DOHH2 (cell line): Measurements from ENCODE around the gene PCNX3.

Source experiments
- H3F3A ChIP-seq: fragments of 200-600 bp; sonication (generic), shearing (Covaris generic); 2 replicates; pipeline ENCODE4 v1.6.0; 2016; ENCODE audit warnings: antibody characterized with exemption, mild to moderate bottlenecking; ENCODE audit not compliant: control insufficient read depth, insufficient read depth
- H3K27ac ChIP-seq: fragments of 200-600 bp; sonication (generic); 2 replicates; pipeline ENCODE4 v1.5.1; 2014; ENCODE audit warnings: low read depth, mild to moderate bottlenecking, low read length, moderate library complexity
- H3K27me3 ChIP-seq: fragments of 200-600 bp; sonication (generic); 2 replicates; pipeline ENCODE4 v1.6.1; 2014; ENCODE audit warnings: mild to moderate bottlenecking, low read length, mixed read lengths; ENCODE audit not compliant: control insufficient read depth
- H3K36me3 ChIP-seq: fragments of 200-600 bp; sonication (generic); 2 replicates; pipeline ENCODE4 v1.6.1; 2014; ENCODE audit warnings: mild to moderate bottlenecking, low read length, moderate library complexity, mixed read lengths; ENCODE audit not compliant: control insufficient read depth
- H3K4me1 ChIP-seq: fragments of 200-600 bp; sonication (generic); 2 replicates; pipeline ENCODE4 v1.6.1; 2014; ENCODE audit warnings: mild to moderate bottlenecking, low read length, mixed read lengths; ENCODE audit not compliant: control insufficient read depth
- H3K4me2 ChIP-seq: fragments of 200-600 bp; sonication (generic); 2 replicates; pipeline ENCODE4 v1.6.0; 2014; ENCODE audit warnings: mild to moderate bottlenecking, low read length, moderate library complexity
- H3K4me3 ChIP-seq: fragments of 200-600 bp; sonication (generic); 2 replicates; pipeline ENCODE4 v1.5.1; 2014; ENCODE audit warnings: mild to moderate bottlenecking, low read length, mixed read lengths
- H3K79me2 ChIP-seq: fragments of 200-600 bp; sonication (generic); 2 replicates; pipeline ENCODE4 v1.6.1; 2014; ENCODE audit warnings: mild to moderate bottlenecking, low read length, mixed read lengths; ENCODE audit not compliant: control insufficient read depth
- H3K9me2 ChIP-seq: fragments of 200-600 bp; sonication (generic); replicated peaks from 2 replicates; pipeline ENCODE4 v1.6.1; 2014; ENCODE audit warnings: mild to moderate bottlenecking, low read length, mixed read lengths; ENCODE audit not compliant: control insufficient read depth
- H3K9me3 ChIP-seq: fragments of 200-600 bp; sonication (generic); 2 replicates; pipeline ENCODE4 v1.6.1; 2014; ENCODE audit warnings: antibody characterized with exemption, low read length, mixed read lengths; ENCODE audit not compliant: control insufficient read depth, insufficient read depth
- H4K20me1 ChIP-seq: fragments of 200-600 bp; sonication (generic); 2 replicates; pipeline ENCODE4 v1.6.0; 2014; ENCODE audit warnings: low read depth, mild to moderate bottlenecking, antibody characterized with exemption, low read length, moderate library complexity; ENCODE audit not compliant: control insufficient read depth, insufficient read depth
- EZH2phosphoT487 ChIP-seq: fragments of 200-600 bp; sonication (generic); IDR thresholded peaks from 2 replicates; pipeline ENCODE4 v1.6.1; 2017; ENCODE audit warnings: borderline replicate concordance, mild to moderate bottlenecking, antibody characterized with exemption, low read length, moderate library complexity, mixed read lengths
- TF ChIP-seq, protein P1 (sequence below): fragments of 200-600 bp; sonication (generic); IDR thresholded peaks from one replicate; pipeline ENCODE4 v1.5.1; 2014; ENCODE audit warnings: antibody characterized with exemption, mild to moderate bottlenecking, low read depth, low read length; ENCODE audit not compliant: poor library complexity, severe bottlenecking

The PCNX3 gene

DNA sequence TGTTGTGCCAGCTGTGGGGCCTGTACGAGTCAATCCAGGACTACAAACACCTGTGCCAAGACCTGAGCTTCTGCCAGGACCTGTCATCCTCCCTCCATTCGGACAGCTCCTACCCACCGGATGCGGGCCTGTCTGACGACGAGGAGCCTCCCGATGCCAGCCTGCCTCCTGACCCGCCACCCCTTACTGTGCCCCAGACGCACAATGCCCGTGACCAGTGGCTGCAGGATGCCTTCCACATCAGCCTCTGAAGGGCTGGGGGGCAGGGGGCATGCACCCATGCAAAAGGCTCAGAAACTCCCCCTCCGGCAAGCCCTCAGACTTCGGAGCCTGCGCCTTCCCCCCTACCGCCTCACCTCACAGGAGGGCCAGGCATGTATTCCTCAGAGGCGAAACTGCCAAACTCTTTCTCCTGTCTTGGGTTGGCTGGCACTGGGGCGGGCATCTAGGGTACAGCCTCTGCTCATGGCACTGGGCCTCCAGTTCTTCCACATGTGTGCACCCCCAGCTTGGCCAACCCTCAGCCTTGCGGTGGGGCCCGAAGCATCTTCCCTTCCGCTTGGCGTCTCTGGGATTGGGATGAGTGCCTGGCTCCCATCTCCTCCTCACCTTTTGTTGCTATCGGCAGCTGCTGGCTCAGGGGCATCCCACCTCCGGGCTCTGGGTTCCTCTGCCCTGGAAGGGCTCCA lies 42.0 kb upstream of the PCNX3 start:
- Histone ChIP-seq H3K27ac (peak overlapping the region; percentile 90), H3K27me3 (no peaks in the 10 kb centered on the region), H4K20me1 (0 out of 2 replicates have a peak, but pooled peaks cover 2% of the 10 kb centered on the region), H3K9me3 (no peaks in the 10 kb centered on the region), H3K79me2 (peaks cover 54% of the 10 kb centered on the region), H3K4me3 (peak overlapping the region; percentile 98), H3K4me2 (peak overlapping the region; percentile 87), H3F3A (peaks cover 25% of the 10 kb centered on the region), H3K4me1 (peaks cover 62% of the 10 kb centered on the region), H3K36me3 (peaks cover 20% of the 10 kb centered on the region), H3K9me2 (no peaks in the 10 kb centered on the region)
- TF ChIP-seq, protein P1, sequence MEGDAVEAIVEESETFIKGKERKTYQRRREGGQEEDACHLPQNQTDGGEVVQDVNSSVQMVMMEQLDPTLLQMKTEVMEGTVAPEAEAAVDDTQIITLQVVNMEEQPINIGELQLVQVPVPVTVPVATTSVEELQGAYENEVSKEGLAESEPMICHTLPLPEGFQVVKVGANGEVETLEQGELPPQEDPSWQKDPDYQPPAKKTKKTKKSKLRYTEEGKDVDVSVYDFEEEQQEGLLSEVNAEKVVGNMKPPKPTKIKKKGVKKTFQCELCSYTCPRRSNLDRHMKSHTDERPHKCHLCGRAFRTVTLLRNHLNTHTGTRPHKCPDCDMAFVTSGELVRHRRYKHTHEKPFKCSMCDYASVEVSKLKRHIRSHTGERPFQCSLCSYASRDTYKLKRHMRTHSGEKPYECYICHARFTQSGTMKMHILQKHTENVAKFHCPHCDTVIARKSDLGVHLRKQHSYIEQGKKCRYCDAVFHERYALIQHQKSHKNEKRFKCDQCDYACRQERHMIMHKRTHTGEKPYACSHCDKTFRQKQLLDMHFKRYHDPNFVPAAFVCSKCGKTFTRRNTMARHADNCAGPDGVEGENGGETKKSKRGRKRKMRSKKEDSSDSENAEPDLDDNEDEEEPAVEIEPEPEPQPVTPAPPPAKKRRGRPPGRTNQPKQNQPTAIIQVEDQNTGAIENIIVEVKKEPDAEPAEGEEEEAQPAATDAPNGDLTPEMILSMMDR, result no peak
- TF ChIP-seq EZH2phosphoT487, result no peak

DNA sequence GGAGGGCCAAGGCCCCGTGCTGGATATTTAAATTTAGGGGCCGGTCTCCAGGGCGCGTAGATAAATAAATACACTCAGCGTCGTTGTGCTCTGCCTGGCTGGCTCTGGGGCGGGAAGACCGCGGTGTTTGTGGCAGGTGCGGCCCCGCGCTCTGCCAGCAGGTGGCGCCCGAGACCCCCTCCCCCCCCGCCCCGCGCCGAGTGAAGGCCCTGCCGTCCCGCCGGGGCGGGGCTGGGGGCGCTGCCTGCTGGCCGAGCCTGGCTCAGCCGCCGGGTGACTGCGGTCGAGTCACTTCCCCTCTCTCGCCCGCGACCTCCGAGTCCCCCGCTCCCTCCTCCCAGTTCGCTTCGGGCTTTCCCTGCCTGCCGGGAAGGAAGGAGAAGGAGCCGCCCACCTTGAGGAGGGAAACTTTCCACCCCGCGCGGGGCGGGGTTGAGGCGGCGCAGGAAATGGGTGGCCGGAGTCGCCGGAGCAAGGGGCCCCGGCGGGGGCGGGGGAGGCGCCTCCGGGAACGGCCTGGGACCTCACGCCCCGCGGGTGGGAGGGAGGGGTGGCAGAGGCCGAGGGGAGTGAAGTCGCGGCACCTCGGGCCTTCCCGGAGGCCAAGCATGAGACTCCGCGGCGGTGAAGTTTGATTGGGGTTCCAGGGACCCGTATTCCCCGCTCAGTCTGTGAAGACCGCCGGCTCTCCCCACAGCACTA lies 41.3 kb upstream of the PCNX3 start:
- Histone ChIP-seq H3K4me2 (peak overlapping the region; percentile 87), H3K4me3 (peak overlapping the region; percentile 98), H3F3A (peaks cover 25% of the 10 kb centered on the region), H3K9me2 (no peaks in the 10 kb centered on the region), H4K20me1 (0 out of 2 replicates have a peak, but pooled peaks cover 2% of the 10 kb centered on the region), H3K4me1 (peaks cover 55% of the 10 kb centered on the region), H3K79me2 (peaks cover 47% of the 10 kb centered on the region), H3K9me3 (no peaks in the 10 kb centered on the region), H3K27ac (peak overlapping the region; percentile 90), H3K36me3 (peaks cover 15% of the 10 kb centered on the region), H3K27me3 (no peaks in the 10 kb centered on the region)
- TF ChIP-seq, protein P1, result peak; percentile 51
- TF ChIP-seq EZH2phosphoT487, result no peak

DNA sequence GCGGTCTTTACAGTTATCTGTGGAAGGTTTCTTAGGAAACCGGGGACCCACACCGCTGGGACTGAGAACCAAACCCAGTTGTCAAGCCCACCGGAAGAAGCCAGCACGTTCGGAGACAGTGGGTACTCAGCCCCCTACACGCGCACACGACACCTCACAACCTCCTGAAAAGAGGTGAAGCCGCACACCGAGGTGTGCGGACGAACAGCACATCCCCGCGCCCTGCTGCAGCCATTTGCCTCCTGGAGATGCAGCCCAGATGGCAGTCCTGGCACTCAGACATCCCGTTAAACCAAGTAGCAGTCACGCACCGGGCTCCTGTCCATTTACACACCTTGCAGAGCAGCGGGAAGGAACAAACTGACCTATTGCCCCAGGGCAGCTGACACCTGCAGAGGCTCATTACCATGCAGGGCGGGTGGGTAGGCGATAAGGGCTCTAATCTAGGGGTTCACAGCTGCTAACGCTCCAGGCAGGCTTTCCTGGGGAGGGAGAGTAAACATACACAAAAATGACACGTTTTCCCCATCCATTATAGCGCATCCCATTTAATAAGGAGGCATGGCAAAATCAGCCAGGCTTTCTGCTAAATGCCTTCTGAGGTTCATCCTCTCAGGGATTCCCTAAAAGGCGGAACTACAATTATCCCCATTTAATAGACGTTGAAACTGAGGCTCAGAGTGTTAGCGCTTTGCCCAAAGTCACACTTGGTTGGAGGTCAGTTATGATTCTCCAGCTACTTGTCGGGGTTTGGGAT lies 40.6 kb upstream of the PCNX3 start:
- Histone ChIP-seq H3F3A (peaks cover 20% of the 10 kb centered on the region), H3K27me3 (no peaks in the 10 kb centered on the region), H4K20me1 (0 out of 2 replicates have a peak, but pooled peaks cover 2% of the 10 kb centered on the region), H3K36me3 (peaks cover 15% of the 10 kb centered on the region), H3K9me2 (no peaks in the 10 kb centered on the region), H3K9me3 (no peaks in the 10 kb centered on the region), H3K79me2 (peaks cover 43% of the 10 kb centered on the region), H3K27ac (peak overlapping the region; percentile 90), H3K4me2 (peak overlapping the region; percentile 87), H3K4me1 (peaks cover 55% of the 10 kb centered on the region), H3K4me3 (peak overlapping the region; percentile 86)
- TF ChIP-seq, protein P1, result no peak
- TF ChIP-seq EZH2phosphoT487, result no peak
